IPS-11a (cell line): ENCODE data around the gene PRKAG2.

ENCODE experiments used
- H3K4me3 ChIP-seq: one replicate; pipeline ENCODE4 v1.5.1; 2013; ENCODE audit warnings: low read depth, low read length, control low read depth

Gene PRKAG2

DNA sequence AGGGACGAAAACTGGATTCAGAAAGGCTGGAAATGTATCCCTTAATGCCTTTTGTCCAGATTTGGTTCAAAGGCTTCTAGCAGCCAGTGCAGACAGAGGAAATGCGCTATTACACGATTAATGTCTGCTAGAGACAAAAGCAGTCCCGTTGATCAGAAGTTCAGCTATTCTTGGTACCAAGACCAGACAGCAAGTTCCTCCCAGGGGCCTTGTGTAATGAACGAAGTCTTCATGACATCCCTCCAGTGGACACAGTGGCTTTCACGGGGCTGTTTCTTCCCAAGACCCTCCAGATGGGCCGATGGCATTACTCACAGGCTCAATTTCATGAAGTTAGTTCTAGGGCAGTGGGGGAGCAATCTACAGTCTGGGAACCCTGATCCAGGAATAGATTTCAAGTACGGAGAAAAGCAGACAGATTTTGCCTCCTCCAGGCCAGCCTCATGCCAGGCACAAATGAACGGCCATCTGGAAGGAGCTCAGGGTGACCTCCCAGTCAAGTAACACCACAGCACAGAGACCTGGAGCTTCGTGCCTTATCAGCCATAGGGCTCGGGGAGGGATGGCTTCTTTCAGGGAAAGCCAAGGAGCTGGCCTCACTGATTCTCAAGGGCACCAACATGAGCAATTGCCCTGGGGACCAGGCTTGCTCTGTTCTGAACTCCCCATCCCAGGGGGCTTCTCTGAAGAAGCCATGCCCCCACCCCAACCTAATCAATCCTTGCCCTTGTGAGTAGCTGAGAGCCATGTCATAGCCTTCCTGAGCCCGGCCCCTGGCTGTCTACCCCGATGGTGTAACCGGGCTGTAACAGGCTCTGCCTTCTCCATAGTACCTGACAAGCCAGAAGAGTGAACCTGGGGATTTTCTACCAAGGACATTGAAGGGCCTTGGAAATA, 101.1 kb downstream of the PRKAG2 start:
- no peak overlapping the region for H3K4me3 ChIP-seq

DNA sequence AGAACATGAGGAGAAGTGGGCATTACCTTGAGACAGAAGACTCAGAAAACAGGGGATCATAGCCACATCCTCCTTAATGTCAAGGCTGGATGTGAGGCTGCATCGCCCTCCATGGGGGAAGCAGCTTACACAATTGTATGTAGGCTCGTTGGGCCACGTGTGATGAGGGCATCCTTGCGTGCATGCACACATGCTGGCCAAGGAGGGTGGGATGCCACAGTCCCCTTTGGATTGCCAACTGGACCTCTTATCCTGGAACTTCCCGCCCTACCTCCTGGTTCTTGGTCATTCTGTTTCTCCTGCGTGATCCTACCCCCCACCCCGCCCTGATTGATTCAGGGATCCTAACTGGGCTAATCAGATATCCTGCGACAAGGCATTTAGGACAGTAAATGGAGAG, 102.0 kb downstream of the PRKAG2 start:
- no peak overlapping the region for H3K4me3 ChIP-seq

DNA sequence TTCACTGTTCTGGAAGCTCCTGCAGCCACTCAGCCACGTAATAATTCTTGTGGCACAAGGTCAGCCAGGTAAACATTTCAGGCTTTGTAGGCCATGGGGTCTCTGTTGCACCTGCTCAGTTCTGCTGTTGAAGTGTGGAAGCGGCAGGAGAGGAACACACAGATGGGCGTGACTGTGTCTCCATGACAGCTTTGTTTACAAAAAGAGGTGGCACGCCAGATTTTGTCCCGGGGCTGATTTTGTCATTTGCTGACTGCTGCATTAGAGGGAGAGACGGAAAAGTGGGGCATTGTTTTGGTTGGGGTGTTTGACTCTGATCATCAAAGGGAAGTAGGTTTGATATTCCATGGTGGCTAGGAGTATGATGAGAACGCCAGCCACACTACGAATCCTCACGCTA, 103.1 kb downstream of the PRKAG2 start:
- H3K4me3 ChIP-seq, result no peak overlapping the region

DNA sequence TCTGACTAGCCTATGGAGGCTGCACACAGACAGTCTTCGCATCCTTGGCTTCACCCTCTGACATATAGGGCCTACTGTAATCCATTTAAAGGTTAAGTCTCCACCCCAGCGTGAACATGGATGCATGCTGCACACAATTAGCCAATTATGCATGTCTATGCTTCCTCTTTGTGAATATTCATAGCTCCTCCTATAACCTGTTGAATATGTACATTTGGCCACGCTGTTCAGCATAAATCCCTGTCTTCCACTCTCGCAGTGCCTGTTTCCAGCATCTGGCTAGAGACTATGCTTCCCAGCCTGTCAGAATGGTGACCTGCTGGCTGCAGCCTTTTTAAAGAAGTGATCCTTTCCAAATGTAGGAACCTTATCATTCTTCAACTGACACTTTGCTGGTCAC, 106.7 kb downstream of the PRKAG2 start:
- no peak overlapping the region for H3K4me3 ChIP-seq

DNA sequence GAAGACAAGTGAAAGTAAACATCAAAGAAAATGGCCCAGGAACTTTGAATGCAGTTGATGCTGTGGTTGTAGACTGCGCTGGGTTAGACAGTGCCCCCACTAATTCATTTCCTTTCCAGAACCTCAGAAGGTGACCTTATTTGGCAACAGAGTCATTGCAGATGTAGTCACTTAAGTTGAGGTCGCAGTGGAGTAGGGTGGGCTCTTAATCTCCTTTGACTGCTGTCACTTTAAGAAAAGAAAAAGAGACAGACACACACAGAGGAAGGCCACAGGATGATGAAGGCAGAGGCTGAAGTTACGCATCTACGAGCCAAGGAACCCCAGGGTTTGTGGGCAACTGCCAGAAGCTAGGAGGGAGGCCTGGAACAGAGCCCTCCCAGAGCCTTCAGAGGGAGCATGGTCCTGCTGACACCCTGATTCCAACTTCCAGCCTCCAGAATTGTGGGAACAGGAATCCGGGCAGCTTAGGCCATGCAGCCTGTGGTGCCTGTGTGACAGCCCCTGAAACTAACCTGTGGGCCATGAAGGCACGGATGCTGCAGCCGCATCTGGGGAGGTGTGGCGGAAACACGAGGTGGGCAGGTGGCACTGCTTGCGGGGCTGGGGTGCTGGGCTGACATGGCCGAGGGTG, 107.6 kb downstream of the PRKAG2 start:
- H3K4me3 ChIP-seq, result no peak overlapping the region

DNA sequence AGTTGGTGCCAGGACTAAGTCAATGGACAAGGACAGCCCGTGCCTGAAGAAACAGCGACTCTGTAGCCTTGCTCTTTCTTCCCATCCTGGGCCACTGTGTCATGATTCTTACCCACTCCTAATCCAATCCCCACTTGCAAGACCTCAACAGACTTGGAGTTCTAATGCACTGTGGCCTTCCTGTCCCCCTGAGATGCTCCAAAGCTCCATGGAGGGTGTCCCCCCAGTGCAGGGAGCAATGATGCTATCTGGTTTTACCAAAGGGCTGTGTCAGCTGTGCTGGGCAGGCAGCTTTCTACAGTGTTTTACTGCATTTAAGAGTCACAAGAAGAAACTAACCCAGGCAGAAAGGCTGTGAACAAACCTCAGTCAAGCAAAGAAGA, 108.1 kb downstream of the PRKAG2 start:
- no peak overlapping the region for H3K4me3 ChIP-seq

DNA sequence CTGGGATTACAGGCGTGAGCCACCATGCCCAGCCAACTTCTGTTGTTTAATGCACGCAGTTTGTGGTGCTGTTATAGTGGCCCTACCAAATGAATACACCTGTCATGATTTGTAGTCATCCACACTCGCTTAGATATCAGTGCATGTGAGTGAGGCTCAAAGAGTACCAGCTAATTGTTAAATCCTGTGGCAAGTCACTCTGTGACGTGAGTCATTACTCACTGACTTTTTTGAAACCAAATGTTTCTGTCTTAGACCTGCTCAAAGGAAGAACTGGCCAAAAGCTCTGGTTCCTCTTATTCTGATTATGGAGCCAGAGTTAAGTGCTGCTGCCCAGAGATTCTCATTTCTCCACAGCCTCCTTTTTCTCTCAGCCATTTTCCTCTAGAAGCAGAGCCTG, 109.4 kb downstream of the PRKAG2 start:
- no peak overlapping the region for H3K4me3 ChIP-seq

DNA sequence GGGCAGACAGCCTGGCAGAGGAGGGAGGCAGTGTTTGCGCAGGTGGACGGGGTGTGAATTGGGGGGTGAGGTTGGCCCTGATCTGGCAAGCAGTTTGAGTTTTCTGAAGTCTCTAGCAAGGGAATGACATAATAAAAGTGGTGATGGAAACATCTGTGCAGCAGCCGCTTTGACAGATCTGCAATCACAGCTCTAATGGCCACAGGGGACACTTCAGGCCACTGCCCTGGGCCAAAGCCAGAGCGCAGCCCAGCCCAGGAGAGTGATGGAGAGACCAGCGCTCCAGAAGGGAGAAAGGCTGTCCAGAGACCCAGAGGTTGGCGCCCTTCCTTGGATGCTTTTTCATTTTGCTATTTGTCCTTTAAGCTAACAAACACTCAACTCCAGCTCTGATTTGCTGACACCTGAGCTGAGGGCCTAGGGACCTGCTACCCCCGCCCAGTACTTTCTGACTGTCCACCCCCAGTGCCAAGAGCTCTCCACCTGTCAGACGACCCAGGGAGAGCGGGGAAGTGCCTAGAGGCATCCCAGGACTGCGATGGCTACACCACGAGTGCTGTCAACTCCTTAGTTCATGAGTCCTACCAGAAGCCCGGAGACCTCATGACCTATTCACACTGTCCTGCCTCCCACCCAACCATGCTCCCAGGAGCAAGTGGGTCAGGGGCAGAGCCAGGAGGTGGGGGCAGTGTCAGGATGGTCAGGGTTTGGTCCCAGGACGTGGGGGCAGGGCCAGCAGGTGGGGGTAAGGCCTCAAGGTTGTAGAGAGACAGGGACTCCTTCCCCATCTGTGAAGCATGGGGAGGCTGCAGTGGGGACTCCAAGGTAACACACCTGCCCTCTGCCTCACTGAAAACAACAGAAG, 112.6 kb downstream of the PRKAG2 start:
- H3K4me3 ChIP-seq, result no peak overlapping the region

DNA sequence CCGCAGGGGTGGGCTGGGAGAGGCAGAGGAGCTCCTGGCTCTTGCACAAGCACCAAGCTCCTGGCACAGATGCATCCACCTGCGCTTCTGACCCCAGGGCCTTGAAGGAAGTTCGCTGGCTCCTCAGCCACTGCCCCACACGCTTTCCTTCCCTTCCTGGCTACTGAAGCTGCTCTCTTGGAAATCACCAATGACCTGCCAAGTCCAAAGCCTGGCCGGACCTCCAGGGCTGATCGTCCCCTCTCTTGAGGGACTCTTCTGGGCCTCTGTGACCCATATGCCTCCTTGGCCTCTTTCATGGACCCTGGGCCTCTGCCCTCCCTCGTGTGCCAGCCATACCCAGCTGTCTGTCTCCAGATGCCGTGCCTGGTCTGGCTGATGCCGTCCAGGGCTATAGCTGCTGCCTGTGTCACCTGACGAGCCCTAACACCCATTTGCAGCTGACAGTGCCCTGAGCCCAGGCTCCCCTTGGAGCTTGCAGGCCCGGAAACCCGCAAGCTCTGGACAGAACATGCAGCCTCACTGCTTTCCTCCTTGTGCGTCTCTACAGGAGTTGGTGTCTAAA, 113.4 kb downstream of the PRKAG2 start:
- H3K4me3 ChIP-seq, result no peak overlapping the region

DNA sequence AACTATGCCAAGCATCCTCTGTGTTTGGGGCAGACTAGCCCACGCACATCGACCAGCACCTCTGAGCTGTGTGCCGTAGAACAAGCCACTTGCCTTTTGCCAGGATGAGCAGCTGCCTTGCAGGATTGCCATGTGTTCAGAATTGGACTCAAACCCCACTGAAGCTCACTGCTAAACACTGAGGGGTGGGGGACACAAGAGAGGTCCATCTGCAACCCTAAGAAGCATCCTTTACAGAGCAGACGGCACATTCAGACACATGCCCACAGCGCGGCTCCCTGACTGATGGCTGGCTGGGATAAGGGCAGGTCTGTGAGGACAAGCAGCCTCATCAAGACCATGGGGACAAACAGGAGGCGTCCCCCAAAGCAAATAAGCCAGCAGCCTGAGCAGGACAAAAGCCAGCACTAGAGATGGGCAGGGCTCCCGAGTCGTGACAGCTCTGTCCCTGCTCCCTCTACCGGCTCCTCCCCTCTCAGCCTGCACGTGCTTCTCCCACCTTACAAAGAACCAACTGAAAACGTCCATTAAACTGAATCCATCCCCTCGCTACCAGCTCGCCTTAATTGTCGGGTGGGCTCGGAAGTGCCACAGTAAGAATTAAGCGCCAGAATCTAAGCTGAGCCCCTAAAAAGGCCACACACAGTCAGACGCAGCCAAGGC, 114.2 kb downstream of the PRKAG2 start:
- H3K4me3 ChIP-seq, result no peak overlapping the region

DNA sequence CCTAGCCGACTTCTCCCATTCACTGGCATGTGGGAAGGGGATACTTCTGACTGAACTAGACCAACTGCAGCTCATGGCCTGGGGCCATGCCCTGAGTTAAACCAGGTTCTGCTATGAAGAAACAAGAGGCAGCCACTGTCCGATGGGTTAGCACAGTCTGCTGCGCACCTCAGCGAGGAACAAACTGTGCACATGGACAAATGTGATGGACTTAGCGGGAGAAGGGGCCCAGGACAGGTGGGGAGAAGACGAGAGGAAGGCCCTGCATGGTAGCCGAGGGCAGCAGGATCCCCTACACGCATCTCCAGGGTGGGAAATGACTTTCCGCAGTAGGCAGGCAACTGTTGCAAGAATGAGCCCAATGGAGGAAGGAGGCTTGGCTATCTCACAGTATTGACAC, 115.0 kb downstream of the PRKAG2 start:
- H3K4me3 ChIP-seq, result no peak overlapping the region

DNA sequence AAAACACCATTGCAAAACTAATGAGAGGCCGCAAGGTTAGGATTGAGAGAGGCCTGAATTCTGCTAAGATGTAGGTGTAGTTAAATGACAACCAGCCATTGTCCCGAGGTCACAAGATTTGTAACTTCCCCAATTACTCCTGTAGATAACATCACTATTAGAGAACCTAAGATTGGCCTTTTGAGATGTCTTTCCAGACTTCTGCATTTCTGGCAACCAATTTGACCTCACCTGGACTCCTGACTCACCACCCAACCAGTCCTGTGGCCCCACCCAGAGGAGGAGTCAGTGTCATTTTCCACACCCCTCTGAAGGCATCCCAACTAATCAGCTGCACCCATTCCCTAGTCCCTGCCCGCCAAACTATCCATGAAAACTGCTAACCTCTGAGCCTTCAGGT, 115.7 kb downstream of the PRKAG2 start:
- no peak overlapping the region for H3K4me3 ChIP-seq

DNA sequence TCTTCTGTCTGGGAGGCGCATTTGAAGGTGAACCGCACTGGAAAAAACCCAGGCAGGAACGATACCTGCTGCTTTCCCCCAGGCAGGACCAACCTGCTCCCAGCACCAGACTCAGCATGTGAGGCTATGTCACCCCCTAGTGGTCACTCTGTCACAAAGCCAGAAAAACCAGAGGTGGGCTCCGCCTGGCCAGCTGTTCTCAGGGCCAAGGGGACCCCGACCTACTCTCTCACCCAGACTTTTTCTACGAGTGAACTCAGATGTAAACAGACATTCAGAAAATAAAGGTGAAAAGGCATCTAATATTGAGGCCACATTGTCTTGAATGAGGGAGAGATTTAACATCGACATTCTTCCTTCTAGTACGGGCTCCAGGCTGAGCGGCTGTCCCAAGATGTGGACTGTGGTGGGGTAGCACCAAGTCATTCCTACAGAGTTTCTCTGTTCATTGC, 117.3 kb downstream of the PRKAG2 start:
- no peak overlapping the region for H3K4me3 ChIP-seq

DNA sequence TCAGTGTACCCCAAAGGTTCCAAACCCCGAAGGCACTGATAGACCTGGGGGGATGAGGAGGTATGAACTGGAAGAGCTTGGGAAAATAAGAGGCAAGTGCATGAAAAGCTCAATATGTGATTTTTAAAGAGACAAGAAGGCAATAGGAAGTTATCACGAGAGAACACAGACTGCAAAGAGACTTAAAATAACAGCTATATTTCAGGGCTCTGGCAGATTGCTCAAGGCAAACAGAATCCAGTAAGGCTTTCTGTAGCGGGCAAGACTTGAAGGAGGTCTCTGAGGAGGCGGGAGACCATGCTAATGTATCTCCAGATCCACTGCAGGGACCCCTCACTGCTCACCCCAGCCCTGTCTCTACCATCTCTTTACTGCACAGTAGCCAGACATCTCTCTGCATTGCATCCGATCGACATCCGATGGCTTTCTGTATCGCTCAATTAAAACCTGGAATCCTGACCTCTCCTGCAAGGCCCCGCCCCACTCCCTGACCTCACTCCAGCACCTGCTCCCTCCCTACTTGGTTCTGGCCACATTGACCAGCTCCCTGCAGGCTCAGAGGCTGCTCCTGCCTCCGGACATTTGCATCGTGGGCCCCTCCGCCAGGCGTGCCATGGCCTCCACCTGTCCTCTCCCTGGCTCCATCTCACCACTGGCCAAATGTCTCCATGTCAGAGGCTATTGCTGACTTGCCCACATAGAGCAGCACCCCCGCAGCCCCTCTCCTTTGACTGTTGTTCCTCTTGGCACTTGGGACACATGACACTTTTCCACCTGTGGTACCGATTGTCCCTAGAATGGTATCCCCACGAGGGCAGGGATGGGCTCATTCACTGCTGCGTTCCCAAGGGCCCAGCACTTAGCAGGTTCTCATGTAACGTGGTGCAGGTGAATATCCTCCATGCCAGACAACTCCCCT, 118.0 kb downstream of the PRKAG2 start:
- no peak overlapping the region for H3K4me3 ChIP-seq

DNA sequence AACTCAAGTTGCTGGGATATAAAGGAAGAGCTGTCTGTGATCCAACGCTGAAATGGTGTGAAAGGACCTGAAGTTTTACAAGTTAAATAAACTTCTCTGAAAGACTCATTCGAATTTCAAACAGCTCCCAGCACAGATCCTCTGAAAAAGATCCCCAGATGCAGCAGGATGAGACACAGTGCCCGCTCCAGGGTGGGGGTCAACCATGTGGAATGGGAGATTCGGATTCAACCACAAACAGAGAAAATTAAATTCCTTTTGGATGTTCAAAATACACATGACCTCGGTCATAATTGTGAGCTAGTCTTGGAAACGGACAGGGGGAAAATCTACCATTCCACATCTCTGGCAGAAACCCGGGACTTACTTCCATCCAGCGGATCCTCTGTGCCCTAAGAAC, 119.6 kb downstream of the PRKAG2 start:
- H3K4me3 ChIP-seq, result no peak overlapping the region

DNA sequence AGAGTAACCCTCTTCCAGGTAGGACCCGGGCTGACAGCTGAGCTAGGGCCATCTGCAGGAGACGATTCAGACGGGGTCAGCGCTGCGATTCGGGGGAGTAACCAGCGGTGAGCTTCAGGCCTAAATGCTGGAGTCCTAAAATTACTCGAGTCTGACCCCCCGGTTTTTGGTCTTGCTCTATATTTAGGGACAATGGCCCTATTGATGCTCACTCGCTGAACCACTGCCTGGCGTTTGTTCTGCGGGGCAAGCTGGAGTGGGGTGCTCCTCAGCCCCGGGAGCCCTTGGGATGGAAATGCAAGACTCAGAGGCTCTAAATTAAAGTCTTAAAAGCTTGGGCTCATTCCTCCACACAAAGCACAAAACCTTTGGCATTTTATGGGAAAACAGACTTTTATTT, 120.0 kb downstream of the PRKAG2 start:
- no peak overlapping the region for H3K4me3 ChIP-seq

DNA sequence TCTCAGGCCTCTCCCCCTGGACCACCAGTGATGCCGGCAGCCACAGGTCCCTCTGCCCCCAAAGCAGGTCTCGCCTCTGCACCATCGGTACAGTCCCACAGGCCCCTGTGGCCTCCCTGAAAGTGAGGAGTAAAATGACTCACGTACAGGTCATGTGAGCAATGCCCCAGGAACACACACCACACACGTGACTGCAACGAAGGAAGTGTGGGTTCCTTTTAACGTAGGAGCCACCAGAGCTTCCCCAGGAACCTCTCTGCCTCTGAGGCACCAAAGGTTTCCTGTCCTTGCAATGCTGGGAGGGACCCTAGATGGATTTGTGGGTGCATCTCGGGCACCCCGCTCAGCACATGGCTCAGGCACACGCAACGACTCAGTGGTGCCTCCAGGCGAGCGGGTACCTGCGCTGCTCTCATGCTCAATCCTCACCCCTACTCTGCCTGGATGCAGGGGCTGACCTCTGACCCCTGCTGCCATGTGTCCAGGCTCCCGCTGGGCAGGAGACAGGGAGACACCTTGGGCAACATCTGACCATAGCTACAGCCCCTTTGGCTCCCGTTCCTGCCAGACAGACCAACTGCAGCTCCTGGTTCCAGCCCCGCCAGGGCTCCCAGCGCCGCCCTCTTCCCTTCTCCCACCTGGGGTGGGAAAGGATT, 120.7 kb downstream of the PRKAG2 start:
- no peak overlapping the region for H3K4me3 ChIP-seq

DNA sequence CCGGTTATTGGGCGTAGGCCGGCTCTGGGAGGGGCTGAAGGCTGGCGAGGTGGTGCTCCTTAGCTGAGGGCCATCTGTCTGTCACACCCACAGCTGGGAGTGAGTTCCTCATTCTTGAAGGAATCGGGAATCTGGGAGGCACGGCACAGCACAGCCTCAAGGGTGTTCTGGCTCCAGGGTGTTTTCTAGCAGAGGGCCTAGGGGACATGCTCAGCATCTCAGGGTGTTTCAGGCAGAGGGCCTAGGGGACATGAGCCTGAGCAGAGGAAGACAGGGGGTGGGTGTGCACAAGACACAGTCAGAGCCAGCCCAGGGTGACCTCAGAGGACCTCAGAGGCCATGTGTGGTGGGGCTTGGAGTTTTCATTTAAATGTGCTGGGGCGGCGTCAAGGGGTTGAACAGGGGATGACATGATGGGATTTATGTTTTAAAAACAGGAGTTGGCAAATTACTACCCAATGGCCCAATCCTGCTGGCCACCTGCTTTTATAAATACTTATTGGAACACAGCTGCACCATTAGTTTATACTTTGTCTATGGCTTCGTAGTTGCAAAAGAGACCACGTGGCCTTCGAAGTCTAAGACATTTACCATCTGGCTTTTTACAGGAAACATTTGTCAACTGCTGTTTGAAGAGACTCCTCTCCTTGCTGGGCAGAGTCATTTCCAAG, 121.6 kb downstream of the PRKAG2 start:
- H3K4me3 ChIP-seq, result no peak overlapping the region
